ENCODE results near the gene METTL6. TPM values are rescaled to one million over a fixed set of nuclear protein-coding genes. Genes with fewer than 3 reads are reported as not detected.

The METTL6 gene
- polyA plus RNA-seq, 3 donors from 2014 or later, result 2.3 to 20.3 (median 13.1) TPM

DNA sequence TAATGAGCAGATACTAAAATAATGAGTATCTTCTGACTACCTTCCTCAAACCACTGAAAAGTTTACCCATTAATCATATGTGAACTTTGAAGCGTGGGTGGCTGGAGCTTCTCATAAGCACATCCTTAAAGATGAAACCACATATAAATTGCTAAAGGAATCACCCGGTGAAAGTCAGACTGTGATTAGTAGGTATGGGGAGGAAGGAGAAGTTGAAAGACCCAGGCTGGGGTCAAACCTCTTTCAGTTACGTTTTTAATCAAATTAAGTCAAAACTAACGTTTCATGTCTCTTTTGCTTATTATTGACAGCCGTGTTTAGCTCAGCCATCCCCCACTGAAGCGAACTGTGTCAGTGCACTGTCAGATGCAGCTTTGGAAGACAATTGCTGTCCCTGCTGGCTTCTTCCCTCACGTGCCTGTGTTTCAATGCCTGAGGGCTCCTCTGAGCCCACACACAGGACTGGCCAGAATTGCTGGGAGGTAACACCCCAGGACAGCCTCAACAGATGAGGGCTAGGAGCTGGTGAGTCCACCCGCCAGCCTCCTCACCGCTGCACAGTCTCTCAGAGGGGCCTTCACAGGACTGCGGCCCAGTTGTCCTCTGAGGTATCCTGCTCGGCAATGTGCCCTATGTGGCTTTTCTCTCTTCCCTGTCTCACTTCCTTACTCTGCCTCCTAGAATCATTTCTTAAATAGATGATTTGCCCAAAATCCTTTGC is 65.7 kb downstream of the METTL6 start:
- Mint-ChIP-seq H3K36me3 (no peaks in the 10 kb centered on the region), H3K27ac (peak overlapping the region in 1 of 6 donors; percentile 46), H3K9me3 (no peaks in the 10 kb centered on the region), H3K4me3 (no peak overlapping the region), H3K4me1 (peaks cover 2 to 3% of the 10 kb centered on the region in 2 donors), H3K27me3 (ENCODE audit: low read depth in 3 of 3) (peaks cover 1 to 11% (median 4%) of the 10 kb centered on the region in 3 donors)
- no peak for DNase-seq

DNA sequence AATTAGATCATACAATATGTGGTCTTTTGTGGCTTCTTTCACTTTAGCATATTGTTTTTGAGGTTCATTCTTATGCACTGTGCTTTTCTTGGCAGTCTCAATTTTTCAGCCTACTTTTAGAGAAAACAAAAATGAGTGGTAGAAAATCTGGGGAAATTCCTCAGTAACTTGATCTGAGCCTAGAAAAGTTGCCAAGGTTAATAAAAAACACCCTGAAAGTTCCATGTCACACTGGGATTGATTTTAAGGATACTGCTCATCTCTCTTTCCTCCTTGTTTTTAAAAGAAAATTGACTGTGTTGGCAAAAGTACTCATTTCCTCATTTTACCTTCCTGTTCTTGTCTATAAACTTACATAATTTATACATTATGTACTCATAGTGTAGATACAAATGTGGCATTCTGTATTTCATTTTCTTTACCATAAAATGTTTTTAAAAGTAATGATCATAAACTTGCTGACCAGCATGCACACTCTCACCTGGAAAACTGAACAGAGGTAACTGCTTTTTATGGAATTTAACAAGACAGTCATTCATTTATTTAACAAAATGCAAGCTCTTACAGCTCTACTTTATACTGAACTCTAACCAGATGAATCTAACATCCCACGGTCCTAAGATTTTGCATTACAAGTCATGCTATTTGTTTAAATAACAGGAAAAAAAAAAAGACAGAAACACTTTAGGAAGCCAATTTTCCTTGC is 66.4 kb downstream of the METTL6 start:
- Mint-ChIP-seq H3K27me3 (ENCODE audit: low read depth in 3 of 3) (peaks cover 1 to 8% (median 4%) of the 10 kb centered on the region in 3 donors), H3K4me3 (no peak overlapping the region), H3K36me3 (no peaks in the 10 kb centered on the region), H3K9me3 (no peaks in the 10 kb centered on the region), H3K27ac (no peak overlapping the region), H3K4me1 (peaks cover 6 to 9% of the 10 kb centered on the region in 2 donors)
- DNase-seq, result no peak

Other genes with a start within 250 kb of the METTL6 start
- gene CAPN7, start 221.3 kb downstream of the METTL6 start, polyA plus RNA-seq, result 10 to 100 TPM in 2 of 3 donors, 1 to 10 TPM in 1; 4.1 to 25.7 (median 19.4) TPM
- 100 to 1,000 TPM in 1 of 3 donors, 10 to 100 TPM in 2; 52.1 to 160 (median 67.4) TPM for gene SH3BP5, start 95.0 kb downstream of the METTL6 start, polyA plus RNA-seq
- gene EAF1, start 54 bp upstream of the METTL6 start, polyA plus RNA-seq, result 10 to 100 TPM; 14.4 to 24.0 (median 14.6) TPM
- gene COLQ, start 94.2 kb upstream of the METTL6 start, polyA plus RNA-seq, result 10 to 100 TPM; 13.3 to 27.8 (median 18.8) TPM
- gene HACL1, start 174.0 kb upstream of the METTL6 start, polyA plus RNA-seq, result 10 to 100 TPM; 29.9 to 38.9 (median 32.3) TPM
- gene BTD, start 174.2 kb upstream of the METTL6 start, polyA plus RNA-seq, result 10 to 100 TPM; 25.0 to 32.7 (median 32.3) TPM

Data from immature natural killer cell (primary cell).